Gastrocnemius medialis (tissue), 4 donors: Measurements from ENCODE around the gene LTBP1. TPM values are rescaled to one million over a fixed set of nuclear protein-coding genes. Genes with fewer than 3 reads are reported as not detected.

Experiments
- ATAC-seq, 2 donors: fragments of 150-250 bp; one replicate each; pipeline ENCODE4 v1.9.1; 2016
- DNase-seq, 2 donors: peaks; one replicate each; pipeline ENCODE4 v3.0.0-alpha.2; 2019
- H3K27ac ChIP-seq, 4 donors: fragments of 200-600 bp; sonication (generic); 1 replicate in 1 of 4; 2 replicates in 3 of 4; pipeline ENCODE4 v1.5.1; 2016 to 2018; ENCODE audit warnings: mild to moderate bottlenecking in 2 of 4, moderate library complexity in 1 of 4
- H3K27me3 ChIP-seq, 3 donors: fragments of 200-600 bp; sonication (generic) in 2 of 3; 1 replicate in 1 of 3; 2 replicates in 2 of 3; pipeline versions ENCODE4 v1.5.1 to v1.6.0; 2016 to 2019; ENCODE audit warnings: mild to moderate bottlenecking in 1 of 3, moderate library complexity in 1 of 3
- H3K36me3 ChIP-seq, 2 donors: fragments of 200-600 bp; sonication (generic) in 1 of 2; one replicate each; pipeline ENCODE4 v1.5.1; 2017 to 2018
- H3K4me1 ChIP-seq, 2 donors: fragments of 200-600 bp; sonication (generic) in 1 of 2; one replicate each; pipeline ENCODE4 v1.5.1; 2016 to 2017; ENCODE audit warnings: mild to moderate bottlenecking in 2 of 2
- H3K4me3 ChIP-seq, 4 donors: fragments of 200-600 bp; sonication (generic) in 3 of 4; 1 replicate in 1 of 4; 2 replicates in 3 of 4; pipeline ENCODE4 v1.5.1; 2016 to 2019; ENCODE audit warnings: mild to moderate bottlenecking in 2 of 4
- H3K9me3 ChIP-seq, 3 donors: fragments of 200-600 bp; sonication (generic) in 2 of 3; 1 replicate in 1 of 3; 2 replicates in 2 of 3; pipeline ENCODE4 v1.5.1; 2016 to 2019
- CTCF ChIP-seq, 5 experiments: fragments of 450-650 bp in 3 of 5; fragments of 200-600 bp in 2 of 5; sonication (generic) in 2 of 5; IDR thresholded peaks in 4 of 5; conservative IDR thresholded peaks in 1 of 5; 1 replicate in 4 of 5; 2 replicates in 1 of 5; pipeline ENCODE4 v1.5.1; 2016 to 2019; ENCODE audit warnings: antibody characterized with exemption in 5 of 5, mild to moderate bottlenecking in 3 of 5, moderate library complexity in 3 of 5
- POLR2A ChIP-seq, 2 donors: fragments of 450-650 bp; IDR thresholded peaks; one replicate each; pipeline ENCODE4 v1.6.1; 2017; ENCODE audit warnings: antibody characterized with exemption in 2 of 2, mild to moderate bottlenecking in 2 of 2, moderate library complexity in 2 of 2
- in situ Hi-C, 4 donors: fragments of 200-750 bp; cut with MboI; loops; one replicate each; pipeline versions ENCODE4 v1.15.0 to v1.8.0; 2017; ENCODE audit warnings: low sequenced_read_pairs in 4 of 4
- intact Hi-C: fragments of 100-400 bp; cut with DNase I; formaldehyde crosslinking; loops from one replicate; pipeline ENCODE4 v1.15.1; 2023; ENCODE audit warnings: low total_unique reads
- total RNA-seq, 4 donors: library from RNA; depleted of rRNA; stranded (reverse); fragments of >200 nt; gene quantifications; one replicate each; pipeline versions ENCODE4 v1.1.0 to v1.2.3, GENCODE V29; 2016

Gene LTBP1
- total RNA-seq, 4 donors from 2014 or later = 8.0 to 42.8 (median 18.4) TPM

GRCh38 chr2:33347856-33348255, 401.1 kb downstream of the LTBP1 start:
- DNase-seq (no peak), ATAC-seq (no peak)
- Histone ChIP-seq H3K36me3 (no peaks in the 10 kb centered on the region), H3K27ac (no peak overlapping the region), H3K9me3 (no peaks in the 10 kb centered on the region), H3K27me3 (no peaks in the 10 kb centered on the region), H3K4me3 (no peak overlapping the region), H3K4me1 (no peaks in the 10 kb centered on the region)
- TF ChIP-seq POLR2A (IDR thresholded peaks at IDR 0.05) (no peak), CTCF (IDR thresholded peaks at IDR 0.05 in 4 of 5, conservative IDR thresholded peaks at IDR 0.05 in 1 of 5) (no peak)
- in situ Hi-C loops (no loop called here), intact Hi-C loops (no loop called here)

DNA sequence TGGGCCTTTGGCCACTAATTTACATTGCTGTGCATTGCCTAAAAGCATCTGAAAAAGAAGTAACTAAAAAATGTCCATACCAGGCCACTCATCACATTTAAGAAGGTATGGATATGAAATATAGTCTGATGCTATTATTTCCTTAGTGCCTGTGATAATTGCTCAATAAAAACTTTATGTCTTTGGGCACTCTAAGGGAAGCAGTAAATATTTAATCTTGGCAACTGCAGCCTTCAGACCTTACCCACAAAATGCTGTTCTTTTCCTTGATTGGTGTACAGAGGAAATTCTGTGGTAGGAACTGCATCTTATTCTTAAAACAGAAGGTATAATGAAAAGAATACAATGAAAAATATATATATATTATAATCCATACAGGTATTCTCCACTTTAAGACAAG, 403.9 kb downstream of the LTBP1 start:
- no peaks in the 10 kb centered on the region for H3K36me3 ChIP-seq
- H3K27me3 ChIP-seq = no peaks in the 10 kb centered on the region
- ATAC-seq (no peak), DNase-seq (no peak)
- no peaks in the 10 kb centered on the region for H3K4me1 ChIP-seq
- TF ChIP-seq CTCF (IDR thresholded peaks at IDR 0.05 in 4 of 5, conservative IDR thresholded peaks at IDR 0.05 in 1 of 5) (no peak), POLR2A (IDR thresholded peaks at IDR 0.05) (no peak)
- in situ Hi-C loops = no loop called here
- no peak overlapping the region for H3K4me3 ChIP-seq
- H3K27ac ChIP-seq = no peak overlapping the region
- intact Hi-C loops = no loop called here
- H3K9me3 ChIP-seq = no peaks in the 10 kb centered on the region

GRCh38 chr2:33351781-33352180, 405.0 kb downstream of the LTBP1 start:
- H3K4me3 ChIP-seq = no peak overlapping the region
- H3K9me3 ChIP-seq = no peaks in the 10 kb centered on the region
- intact Hi-C loops (no loop called here), in situ Hi-C loops (no loop called here)
- H3K27ac ChIP-seq = no peak overlapping the region
- DNase-seq = no peak
- H3K4me1 ChIP-seq = no peaks in the 10 kb centered on the region
- TF ChIP-seq POLR2A (IDR thresholded peaks at IDR 0.05) (no peak), CTCF (IDR thresholded peaks at IDR 0.05 in 4 of 5, conservative IDR thresholded peaks at IDR 0.05 in 1 of 5) (no peak)
- H3K36me3 ChIP-seq = no peaks in the 10 kb centered on the region
- no peaks in the 10 kb centered on the region for H3K27me3 ChIP-seq
- ATAC-seq = no peak

GRCh38 chr2:33354981-33355380, 408.2 kb downstream of the LTBP1 start:
- TF ChIP-seq CTCF (IDR thresholded peaks at IDR 0.05 in 4 of 5, conservative IDR thresholded peaks at IDR 0.05 in 1 of 5) (no peak), POLR2A (IDR thresholded peaks at IDR 0.05) (no peak)
- in situ Hi-C loops (no loop called here), intact Hi-C loops (no loop called here)

GRCh38 chr2:33358878-33359277, 412.1 kb downstream of the LTBP1 start:
- H3K9me3 ChIP-seq = no peaks in the 10 kb centered on the region
- H3K36me3 ChIP-seq = no peaks in the 10 kb centered on the region
- DNase-seq (no peak), ATAC-seq (no peak)
- H3K27ac ChIP-seq = no peak overlapping the region
- no peaks in the 10 kb centered on the region for H3K27me3 ChIP-seq
- no peak overlapping the region for H3K4me3 ChIP-seq
- no peaks in the 10 kb centered on the region for H3K4me1 ChIP-seq
- TF ChIP-seq CTCF (IDR thresholded peaks at IDR 0.05 in 4 of 5, conservative IDR thresholded peaks at IDR 0.05 in 1 of 5) (no peak), POLR2A (IDR thresholded peaks at IDR 0.05) (no peak)
- intact Hi-C loops (no loop called here), in situ Hi-C loops (no loop called here)

More at GRCh38 chr2:33354981-33355380, 408.2 kb downstream of the LTBP1 start:
- H3K27ac ChIP-seq = no peak overlapping the region
- H3K27me3 ChIP-seq = no peaks in the 10 kb centered on the region
- H3K36me3 ChIP-seq = no peaks in the 10 kb centered on the region
- no peaks in the 10 kb centered on the region for H3K4me1 ChIP-seq
- no peaks in the 10 kb centered on the region for H3K9me3 ChIP-seq
- no peak overlapping the region for H3K4me3 ChIP-seq
- DNase-seq = no peak
- ATAC-seq = no peak
